T-helper 1 cell (primary cell): ENCODE data around the gene BLACAT1.

Experiments
- DNase-seq, 5 donors: peaks; one replicate each; pipeline ENCODE4 v3.0.0-alpha.2; 2012 to 2020
- total RNA-seq, 4 donors: gene quantifications; one replicate each; lab custom pipeline; 2026; lab: John Stamatoyannopoulos, UW

BLACAT1 gene
- 0 to 1.5 (median 0.67) reads per million in 4 donors for total RNA-seq

- DNase-seq, result no peak
These were observed at the start of gene BLACAT1 for GRCh38 chr1:205455581-205456382. Gene BLACAT1, minus strand, starts transcription at chr1:205456045.

GRCh38 chr1:205505076-205505729 is 49.4 kb upstream of the BLACAT1 start:
- no peak for DNase-seq

GRCh38 chr1:205504311-205505075 is 48.6 kb upstream of the BLACAT1 start, which contains the start of gene CDK18:
Gene CDK18, plus strand, starts transcription at chr1:205504669. Its CDS starts 18,499 bp downstream, at chr1:205523168.
- no peak for DNase-seq

- no peak for DNase-seq
These were observed 47.1 kb upstream of the BLACAT1 start for GRCh38 chr1:205502992-205503391.

- no peak for DNase-seq
These were observed 46.4 kb upstream of the BLACAT1 start for GRCh38 chr1:205502111-205502810.

- DNase-seq, result no peak
These were observed 44.7 kb upstream of the BLACAT1 start for GRCh38 chr1:205500240-205501233.

GRCh38 chr1:205499789-205500188 is 43.9 kb upstream of the BLACAT1 start:
- no peak for DNase-seq

- DNase-seq, result no peak
These were observed 41.5 kb upstream of the BLACAT1 start for GRCh38 chr1:205497351-205497750.

- DNase-seq, result no peak
These were observed 40.8 kb upstream of the BLACAT1 start for GRCh38 chr1:205496661-205497060.

GRCh38 chr1:205495237-205495823 is 39.5 kb upstream of the BLACAT1 start:
- no peak for DNase-seq

- DNase-seq, result no peak
These were observed 38.3 kb upstream of the BLACAT1 start for GRCh38 chr1:205494115-205494514.

GRCh38 chr1:205493241-205494085 is 37.6 kb upstream of the BLACAT1 start:
- no peak for DNase-seq

GRCh38 chr1:205492774-205493173 is 36.9 kb upstream of the BLACAT1 start:
- no peak for DNase-seq

- no peak for DNase-seq
These were observed 36.4 kb upstream of the BLACAT1 start for GRCh38 chr1:205492201-205492667.

GRCh38 chr1:205491794-205492193 is 35.9 kb upstream of the BLACAT1 start:
- no peak for DNase-seq

GRCh38 chr1:205488074-205488723 is 32.4 kb upstream of the BLACAT1 start:
- peak in 2 of 5 donors; percentile 32 to 49 for DNase-seq

- no peak for DNase-seq
These were observed 30.4 kb upstream of the BLACAT1 start for GRCh38 chr1:205486258-205486657.

GRCh38 chr1:205484985-205485967 is 29.4 kb upstream of the BLACAT1 start:
- peak; percentile 38 to 70 (median 60) for DNase-seq
